ENCODE results near the gene CLEC9A.
"Not testable (repeated sequence)": the region's sequence is repeated elsewhere in the genome, so short reads cannot be mapped to it uniquely, and the experiment has no call there.

The CLEC9A gene

DNA sequence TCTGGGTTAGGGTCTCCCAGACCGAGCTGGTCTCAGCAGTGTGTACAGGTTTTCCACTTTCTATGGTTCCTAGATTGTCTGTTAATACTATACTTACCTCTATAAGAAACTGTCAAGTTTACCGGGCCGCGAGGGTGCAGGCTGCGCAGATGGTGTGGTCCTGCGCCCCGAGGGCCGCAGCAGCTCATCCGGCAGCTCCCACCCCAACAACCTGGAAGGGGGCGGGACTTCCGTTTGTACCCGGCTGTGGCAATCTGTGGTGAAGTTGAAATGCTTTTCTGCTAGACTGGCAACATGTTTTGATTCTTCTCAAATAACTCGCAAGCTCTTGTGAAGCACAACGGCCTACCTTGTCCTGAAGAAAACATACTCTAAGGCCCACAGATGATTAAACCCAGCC lies at the start of gene CLEC9A:
Gene CLEC9A, plus strand, starts transcription at position 237 of the 400 bp plus-strand sequence. CDS start 22,006 bp downstream, outside the sequence.
- DNase-seq = no peak

DNA sequence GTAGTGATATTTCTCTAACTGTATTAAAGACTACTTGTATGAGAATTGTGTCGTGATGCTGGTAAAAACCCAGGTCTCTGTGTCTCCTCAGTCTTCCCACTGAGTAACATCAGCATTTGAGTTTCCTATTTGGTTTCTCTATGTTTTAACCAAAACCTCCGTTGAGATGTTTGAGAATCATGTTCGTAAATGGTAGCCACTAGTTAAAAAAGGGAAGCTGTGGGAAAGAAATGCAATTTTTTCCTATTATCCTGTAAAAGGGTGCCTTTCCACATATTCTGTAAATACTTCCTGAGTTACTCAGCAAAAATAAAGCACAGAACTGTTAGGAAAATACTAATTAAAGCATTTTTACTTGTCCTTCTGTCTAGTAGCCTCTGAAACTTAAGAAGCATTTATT lies 38.6 kb upstream of the CLEC9A start:
- no peak for DNase-seq

DNA sequence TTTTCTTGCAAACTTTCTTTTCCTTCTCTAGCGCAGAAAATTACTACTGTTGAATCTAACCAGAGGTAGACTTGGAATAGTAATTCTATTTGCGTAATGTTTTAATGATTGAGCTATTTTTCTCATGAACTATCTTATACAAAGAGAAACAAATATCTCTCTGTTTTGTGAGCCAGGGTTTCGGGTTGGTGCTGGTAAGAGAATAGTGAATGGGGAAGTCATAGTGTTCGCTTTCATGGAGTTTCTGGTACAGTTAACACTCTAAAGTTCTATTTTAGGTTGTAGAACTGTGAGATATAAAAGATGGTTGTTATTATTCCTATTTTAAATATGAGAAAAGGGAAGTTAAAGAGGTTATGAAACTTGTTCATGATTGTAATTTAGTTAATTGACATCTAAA lies 38.2 kb upstream of the CLEC9A start:
- DNase-seq = no peak

DNA sequence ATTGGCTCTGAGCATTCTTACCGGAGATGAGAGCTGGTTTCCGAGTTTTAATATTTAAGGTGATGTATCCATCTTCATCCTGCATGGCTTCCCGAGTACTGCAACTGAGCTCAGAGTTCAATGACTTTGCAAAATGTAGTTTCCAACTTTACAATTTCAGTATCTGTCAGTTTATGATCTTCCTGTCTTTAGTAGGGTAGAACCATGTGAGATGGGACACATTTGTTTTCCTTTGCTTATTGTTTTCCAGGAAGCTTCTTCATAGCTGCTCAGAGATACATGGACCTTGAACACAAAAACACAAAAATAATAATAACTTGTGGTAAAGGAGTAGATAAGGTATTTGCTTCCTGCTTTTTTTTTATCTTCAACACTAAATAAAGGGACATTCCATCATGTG lies 31.5 kb upstream of the CLEC9A start, which contains the start of gene CLEC1B:
Gene CLEC1B, minus strand, starts transcription at position 106 of the 400 bp plus-strand sequence. Its CDS starts 21 bp downstream, at position 85.
- no peak for DNase-seq

DNA sequence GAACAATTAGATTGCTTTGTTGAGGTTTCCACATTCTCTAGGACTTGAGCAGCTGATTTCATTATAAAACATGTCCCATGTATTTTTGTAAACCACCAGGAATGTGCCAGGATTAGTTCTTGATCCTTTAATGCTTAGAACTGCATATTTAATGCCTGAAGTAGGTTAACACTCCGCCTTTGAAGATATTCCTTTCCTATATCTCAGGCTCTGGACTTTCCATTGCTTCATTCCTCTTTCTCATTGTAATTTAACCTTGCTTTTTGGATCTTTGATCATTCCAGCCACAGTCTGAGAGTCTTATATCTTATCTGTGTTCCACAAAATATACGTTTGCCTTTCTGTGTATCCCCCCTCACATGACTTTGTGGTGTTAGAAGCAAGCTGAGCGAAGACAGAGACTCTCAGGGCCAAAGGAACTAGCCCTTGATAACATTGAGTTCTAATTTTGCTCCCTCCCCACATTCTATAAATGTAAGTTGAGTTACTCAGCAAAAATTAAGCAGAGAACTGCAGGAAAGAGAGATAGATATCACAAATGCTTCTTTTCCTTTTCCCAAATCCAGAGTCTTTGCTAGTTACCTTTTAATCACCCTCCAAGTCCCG lies 29.2 kb upstream of the CLEC9A start:
- DNase-seq = no peak

DNA sequence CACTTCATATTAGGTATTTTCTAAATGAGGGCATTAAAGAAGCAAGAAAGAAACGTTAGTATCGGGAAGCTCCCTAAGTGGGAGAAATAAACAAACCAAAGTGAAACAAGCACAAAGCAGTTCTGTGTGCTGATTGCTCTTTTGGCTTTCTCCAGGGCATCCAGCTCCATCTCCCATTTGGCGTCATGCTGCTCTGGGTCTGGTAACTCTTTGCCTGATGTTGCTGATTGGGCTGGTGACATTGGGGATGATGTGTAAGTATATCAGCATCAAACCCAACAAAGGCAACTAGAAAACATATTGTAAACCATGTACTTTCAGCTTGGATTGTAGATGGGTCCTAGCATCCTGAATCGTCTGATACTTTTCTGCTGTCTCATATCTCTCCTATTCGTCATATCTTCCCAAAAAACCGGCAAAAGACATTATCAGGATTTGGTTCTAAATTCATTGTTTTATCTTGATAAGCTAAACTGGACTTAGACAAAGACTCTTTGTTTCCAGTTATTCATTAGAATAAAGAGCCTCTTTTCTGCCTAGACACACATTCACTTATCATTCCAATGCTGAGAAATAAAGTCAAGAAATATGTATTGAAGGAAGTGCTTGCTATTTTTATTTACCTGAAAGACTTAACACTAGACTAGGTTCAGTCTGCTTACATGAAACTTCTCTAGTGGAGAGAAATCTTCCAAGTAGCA lies 17.7 kb upstream of the CLEC9A start:
- no peak for DNase-seq

DNA sequence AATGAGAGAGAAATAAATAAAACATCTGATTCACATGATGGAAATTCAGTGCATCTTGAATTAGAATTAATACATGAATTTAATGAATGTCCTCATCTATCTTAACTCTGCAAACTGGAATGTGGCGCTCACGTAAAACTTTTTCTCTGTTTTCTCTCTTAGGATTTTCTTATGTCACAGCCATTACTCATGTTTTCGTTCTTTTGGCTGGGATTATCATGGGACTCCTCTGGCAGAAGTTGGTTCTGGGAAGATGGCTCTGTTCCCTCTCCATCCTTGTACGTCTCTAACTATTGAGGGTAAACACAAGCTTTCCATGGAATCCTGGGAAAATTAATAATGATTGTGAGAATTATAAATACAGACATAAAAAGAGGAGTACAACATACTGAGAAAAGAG lies 15.0 kb upstream of the CLEC9A start:
- DNase-seq = no peak

DNA sequence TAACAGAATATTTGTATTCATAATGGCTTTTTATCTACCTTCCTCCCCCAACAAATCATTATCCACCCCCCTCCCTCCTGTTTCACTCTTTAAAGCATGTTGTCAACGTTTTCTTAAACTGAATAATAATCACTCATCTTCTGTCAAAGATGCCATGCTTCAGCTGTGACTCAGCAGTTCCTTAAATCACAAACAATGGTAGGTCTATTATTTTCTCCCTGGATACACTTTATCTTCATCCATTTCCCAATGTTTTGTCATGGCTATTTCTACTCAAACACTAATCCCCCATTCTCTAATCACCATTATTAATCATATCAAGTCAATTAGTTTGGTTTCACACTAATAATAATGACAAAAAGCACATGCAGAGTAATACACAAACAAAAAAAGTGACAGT lies 13.6 kb upstream of the CLEC9A start:
- DNase-seq = no peak

DNA sequence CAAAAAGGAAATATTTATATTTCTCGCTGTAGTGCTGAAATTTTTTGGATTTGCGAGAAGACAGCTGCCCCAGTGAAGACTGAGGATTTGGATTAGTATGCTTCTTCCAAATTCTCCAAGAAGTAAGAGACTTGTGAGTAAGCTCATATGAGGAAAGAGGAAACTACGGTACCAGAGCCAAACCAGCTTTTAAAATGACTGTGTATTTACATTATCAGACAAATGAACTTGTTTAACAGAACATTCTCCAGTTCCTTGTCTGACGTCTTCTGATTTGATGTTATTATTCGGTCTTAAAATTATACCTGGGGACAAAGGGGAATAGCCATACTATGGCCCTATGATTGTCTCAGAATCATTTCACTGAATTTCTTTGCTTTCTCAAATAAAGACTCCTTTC lies 12.1 kb upstream of the CLEC9A start:
- DNase-seq = no peak

DNA sequence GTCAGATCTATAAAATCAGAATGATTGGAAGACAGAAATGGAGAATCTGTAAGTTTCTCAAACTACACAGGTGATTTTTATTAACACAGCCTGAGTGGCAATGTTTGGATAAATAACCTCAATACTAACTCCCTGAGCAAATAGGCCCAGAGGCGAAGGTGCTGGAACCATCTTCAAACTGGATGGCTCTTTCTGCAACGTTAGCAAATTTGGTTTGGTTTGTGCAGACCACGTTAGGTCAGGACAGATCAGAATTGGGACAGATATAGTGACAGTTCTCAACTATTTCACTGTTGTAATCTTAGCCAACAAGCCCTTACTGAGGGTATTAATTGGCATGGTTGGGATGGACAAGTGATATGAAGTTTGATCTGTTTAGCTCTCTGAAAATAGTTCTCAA lies 9.1 kb upstream of the CLEC9A start:
- no peak for DNase-seq

DNA sequence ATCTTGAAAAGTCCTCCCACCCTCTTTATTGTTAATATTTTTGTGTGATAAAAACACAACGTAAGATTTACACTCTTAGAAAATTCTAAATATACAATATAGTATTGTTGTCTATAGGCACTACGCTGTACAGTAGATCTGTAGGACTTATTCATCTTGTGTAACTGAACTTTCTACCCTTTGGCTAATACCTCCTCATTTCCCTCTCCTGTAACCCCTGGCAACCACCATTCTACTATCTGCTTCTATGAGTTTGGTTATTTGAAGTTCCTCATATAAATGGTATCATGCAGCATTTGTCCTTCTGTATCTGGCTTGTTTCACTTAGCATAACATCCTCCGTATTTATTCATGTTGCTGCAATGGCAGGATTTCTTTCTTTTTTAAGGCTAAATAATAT lies 5.2 kb upstream of the CLEC9A start:
- no peak for DNase-seq

DNA sequence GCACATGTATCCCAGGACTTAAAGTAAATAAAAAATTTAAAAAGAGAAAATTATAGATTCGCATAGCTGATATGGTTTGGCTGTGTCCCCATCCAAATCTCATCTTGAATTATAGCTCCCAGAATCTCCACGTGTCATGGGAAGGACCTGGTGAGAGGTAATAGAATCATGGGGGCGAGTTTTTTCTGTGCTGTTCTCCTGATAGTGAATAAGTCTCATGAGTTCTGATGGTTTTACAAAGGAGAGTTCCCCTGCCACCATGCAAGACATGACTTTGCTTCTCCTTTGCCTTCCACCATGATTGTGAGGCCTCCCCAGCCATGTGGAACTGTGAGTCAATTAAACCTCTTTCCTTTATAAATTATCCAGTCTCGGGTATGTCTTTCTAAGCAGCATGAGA lies 3.8 kb upstream of the CLEC9A start:
- not testable (repeated sequence) for DNase-seq

DNA sequence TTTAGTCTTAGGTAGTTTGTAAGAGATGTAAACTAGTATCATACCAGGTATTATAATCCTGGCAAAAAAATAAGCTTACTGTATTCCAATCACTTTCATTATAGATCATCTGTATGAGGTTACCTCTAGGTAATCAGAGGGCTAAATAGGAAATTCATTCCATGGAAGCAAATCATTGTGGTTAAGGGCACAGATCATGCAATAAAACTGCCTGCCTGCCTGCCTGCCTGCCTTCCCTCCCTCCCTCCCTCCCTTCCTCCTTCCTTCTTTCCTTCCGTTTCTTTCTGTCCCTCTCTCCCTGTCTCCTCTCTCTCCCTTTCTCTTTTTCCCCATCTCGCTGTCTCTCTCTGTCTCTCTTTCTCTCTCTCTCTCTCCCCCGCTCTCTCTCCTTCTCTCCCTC lies 3.2 kb upstream of the CLEC9A start:
- no peak for DNase-seq

DNA sequence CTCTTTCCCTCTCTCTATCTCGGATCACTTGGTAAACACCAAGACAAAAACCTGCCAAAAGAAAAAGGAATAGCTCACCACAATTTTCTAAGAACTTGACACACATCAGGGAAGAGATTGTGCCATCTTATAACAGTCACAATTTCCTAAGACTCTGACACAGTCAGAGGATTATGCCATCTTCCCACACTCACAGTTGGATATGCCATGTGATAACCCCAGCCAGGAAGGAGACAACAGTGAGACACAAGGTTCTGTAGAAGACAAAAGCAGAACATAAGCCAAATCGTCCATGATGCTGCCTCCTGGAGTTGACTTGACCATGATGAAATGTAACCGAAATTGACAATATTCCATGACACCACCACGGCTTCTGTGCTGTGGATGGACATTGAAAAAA lies 2.8 kb upstream of the CLEC9A start:
- DNase-seq = no peak

DNA sequence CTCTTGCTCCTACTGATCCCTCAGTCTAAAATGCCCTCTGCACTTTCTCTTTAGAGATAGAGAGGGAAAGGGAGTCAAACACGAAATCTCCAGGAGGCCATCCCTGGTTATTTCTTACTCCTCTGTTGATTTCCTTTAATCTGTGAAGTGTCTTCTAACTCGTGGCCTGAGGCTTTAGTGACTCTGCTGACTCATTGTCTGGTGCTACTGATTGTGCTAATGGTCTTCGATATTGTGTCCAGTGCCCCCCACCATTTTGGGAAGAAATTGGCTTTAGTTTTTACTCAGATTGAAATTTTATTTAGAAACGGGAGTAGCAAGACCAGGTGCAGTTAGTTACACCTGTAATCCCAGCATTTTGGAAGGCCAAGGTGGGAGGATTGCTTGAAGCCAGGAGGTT lies 839 bp downstream of the CLEC9A start:
- DNase-seq = no peak

DNA sequence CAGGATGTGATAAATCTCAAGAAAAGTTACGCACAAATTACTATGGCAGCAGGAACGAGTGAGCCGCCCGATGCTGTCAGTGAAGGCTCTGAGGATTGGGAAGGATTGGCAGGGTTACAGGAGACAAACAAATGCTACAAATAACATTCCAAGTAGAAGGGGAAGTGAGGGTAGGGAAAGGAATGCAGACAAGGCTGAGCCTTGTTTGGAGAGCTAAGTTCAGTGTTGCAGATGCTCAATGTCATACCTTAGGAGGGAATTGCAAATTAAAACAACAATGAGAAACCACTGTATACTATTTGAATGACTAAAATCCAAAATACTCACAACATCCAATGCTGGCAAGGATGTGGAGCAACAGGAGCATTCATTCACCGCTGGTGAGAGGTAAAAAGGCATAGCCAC lies 1.3 kb downstream of the CLEC9A start:
- DNase-seq = no peak

DNA sequence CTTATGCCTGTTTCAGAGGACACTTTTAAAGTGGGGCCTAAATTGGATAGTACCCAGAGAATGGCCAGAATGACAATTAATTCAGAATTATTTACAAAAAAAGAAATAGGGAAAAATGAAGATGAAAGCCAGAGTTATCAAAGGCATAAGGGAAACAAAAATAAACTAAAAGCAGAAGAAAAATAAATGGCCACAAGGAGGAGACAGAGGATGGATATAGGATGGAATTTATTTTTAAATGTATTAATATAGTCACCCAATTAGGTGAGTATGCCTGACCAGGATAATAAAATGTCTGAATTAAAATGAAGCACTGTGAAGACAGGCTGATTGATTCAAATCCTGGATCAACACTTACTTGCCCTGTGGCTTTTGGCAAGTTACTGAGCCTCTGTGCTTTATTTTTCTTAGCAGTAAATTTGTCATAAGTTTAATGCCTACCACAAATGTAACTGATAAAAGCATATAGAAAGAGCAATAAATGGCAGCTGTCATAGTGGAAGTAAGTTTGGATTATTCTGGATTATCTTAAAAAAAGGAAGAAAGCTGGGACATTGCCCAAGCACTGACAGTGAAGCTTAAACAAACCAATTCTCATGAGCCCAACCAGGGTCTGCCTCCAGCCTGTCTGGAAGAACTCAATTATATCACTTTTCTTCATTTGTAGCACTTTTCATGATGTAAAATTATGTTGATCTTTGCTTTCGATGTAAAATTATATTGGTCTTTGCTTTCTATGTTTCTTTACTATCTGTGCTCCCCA lies 3.5 kb downstream of the CLEC9A start:
- peak; percentile 24 for DNase-seq

DNA sequence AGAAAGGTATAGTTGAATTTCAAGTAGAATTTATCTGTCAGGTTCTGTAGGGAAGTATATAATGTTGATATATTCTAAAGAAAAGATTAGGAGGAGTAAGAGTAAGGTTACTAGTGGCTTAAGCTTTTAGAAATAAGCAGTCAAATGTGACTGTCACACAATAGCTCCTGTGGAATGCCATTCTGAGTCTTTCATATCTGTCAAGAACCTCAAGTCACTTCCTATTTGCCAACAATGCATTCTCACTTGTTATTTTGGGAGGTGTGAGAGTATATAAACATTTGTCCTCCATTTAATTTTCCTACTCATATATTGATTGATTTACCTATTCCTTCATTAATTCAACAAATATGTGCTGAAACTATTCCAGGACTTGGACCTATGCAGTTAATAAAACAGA lies 11.7 kb downstream of the CLEC9A start:
- DNase-seq = no peak

DNA sequence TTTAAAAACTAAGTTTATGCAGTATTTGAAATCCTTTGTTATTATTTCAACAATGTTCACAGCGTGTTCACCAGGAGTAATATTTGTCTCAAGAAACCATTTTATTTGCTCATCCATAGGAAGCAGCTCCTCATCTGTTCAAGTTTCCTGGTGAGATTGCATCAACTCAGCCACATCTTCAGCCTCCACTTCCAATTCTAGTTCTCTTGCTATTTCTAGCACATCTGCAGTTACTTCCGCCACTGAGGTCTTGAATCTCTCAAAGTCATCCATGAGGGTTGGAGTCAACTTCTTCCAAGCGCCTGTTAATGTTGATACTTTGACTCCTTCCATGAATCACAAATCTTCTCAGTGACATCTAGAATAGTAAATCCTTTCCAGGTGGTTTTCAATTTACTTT lies 18.0 kb downstream of the CLEC9A start:
- no peak for DNase-seq

DNA sequence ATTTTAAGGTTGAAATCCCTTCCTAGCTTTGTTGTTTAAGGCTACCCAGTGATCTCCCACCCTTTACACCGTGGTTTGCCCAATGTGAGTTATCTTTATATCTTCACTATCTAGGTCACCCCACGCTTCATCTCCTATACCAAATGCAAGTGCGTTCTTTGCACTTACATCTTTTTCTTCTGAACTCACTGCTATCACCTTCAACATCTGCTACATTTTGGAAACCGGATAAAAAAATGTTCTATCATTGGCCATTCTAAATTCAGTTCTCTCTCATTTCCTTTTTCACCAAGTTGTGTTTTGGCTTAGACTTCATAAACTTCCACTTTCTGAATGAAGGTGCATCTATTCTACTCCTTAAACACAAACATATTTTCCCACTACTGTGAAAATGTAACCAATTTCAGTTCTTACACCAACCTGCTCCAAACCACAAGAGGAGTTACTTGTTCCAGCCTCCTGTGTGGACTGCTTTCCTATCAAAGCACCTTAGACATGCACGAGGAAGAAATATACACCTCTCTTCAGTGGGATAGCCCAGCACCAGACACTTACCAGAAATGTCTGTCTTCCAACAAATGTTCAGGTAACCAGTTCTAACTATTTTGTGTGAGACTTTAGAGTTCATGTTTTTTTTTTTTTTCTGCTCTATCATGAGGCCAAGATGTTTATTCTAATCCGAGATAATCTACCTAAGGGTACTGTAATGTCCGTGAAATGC lies 21.9 kb downstream of the CLEC9A start:
- no peak for DNase-seq

DNA sequence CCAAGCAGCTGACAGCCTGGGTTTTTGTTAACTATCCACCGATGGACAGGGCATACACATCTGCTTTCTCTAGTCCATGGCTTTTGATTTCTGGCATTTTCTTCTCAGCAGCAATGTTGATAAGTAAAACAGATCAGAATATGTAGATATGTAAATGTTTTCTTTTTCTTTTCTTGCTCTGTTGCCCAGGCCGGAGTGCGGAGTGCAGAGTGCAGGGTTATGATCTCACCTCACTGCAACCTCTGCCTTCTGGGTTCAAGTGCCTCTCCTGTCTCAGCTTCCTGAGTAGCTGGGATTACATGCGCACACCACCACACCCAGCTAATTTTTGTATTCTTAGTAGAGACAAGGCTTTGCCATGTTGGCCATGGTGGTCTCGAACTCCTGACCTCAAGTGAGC lies 27.9 kb downstream of the CLEC9A start:
- no peak for DNase-seq

DNA sequence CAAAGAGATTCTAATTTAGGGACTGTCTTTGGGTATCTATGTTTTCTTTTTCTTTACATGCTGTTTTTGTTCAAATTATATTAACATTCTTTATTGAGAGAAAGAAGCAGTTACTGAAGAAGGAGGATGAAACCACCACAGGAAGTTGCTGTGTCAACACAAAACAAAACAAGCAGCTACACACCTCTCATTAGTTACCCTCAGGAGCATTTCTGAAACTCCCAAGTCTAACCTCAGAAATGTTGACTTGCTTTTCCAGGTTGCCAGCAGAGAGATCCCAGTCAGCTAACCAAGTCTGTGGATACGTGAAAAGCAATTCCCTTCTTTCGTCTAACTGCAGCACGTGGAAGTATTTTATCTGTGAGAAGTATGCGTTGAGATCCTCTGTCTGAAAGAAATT lies 34.8 kb downstream of the CLEC9A start:
- no peak for DNase-seq

DNA sequence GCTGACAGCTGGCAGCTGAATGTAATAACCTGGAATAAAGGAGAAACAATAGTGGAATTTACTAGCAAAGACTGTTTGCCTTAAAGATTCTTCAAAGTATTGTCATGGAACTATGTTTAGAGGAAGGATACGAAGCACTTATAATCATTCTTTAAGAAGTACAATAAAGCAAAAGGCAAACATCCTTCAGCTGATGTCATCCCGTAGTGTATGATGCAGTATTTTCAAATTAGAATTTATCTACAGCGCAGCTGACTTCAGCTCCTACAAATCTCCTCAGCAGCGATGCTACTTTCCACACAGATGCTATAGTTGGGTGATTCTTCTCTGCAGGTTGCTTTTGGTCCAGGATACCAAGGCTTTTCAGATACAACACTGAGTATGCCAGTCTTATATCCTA lies 36.8 kb downstream of the CLEC9A start:
- DNase-seq = no peak

DNA sequence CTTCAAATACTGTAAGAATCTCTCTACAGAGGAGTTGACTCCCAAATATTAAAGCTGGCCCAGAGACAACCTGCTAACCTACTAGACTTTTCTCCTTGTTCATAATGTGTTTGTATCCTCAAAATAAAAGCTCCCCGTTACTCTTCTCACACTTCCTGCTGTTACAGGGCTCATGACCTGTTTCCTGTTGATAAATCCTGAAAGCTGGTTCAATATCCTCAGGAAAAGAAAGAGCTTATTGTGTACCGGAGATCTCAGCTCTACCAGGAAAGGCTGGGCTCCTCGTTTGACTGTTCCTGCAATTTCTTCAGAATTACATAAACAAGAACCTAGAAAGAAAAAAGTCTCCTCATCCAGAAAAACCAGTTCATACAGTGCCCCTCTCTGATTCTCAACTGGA lies 37.5 kb downstream of the CLEC9A start:
- DNase-seq = no peak
